Upper lobe of left lung (tissue), 4 donors: ENCODE data around the gene SH2D3C.

Source experiments
- CTCF ChIP-seq, 6 experiments: fragments of 450-650 bp in 4 of 6; fragments of 200-600 bp in 2 of 6; sonication (generic) in 2 of 6; IDR thresholded peaks; one replicate each; pipeline ENCODE4 v1.5.1; 2016 to 2019; ENCODE audit warnings: antibody characterized with exemption in 6 of 6
- POLR2AphosphoS5 ChIP-seq, 2 donors: sonication (generic); formaldehyde crosslinking; IDR thresholded peaks; one replicate each; pipeline ENCODE4 v1.5.1; 2017; ENCODE audit warnings: antibody characterized with exemption in 2 of 2

GRCh38 chr9:127777368-127777980, 992 bp downstream of the SH2D3C start:
- TF ChIP-seq CTCF (IDR thresholded peaks at IDR 0.05), result no peak
- no peak for TF ChIP-seq POLR2AphosphoS5 (IDR thresholded peaks at IDR 0.05)
